Osteocyte (in vitro differentiated cells): ENCODE results near the gene CADPS2. TPM values are rescaled to one million over a fixed set of nuclear protein-coding genes. Genes with fewer than 3 reads are reported as not detected.
A peak's percentile ranks its signal among the peaks of the same experiment; 100 is the strongest.

Source experiments
- DNase-seq: peaks from one replicate; pipeline ENCODE4 v3.0.0; 2021; ENCODE audit warnings: mixed read lengths; ENCODE audit not compliant: unreplicated experiment; ENCODE audit errors: extremely low spot score
- H3K27ac Mint-ChIP-seq: one replicate; pipeline ENCODE4 v1.8.0; 2021; ENCODE audit warnings: mild to moderate bottlenecking, mixed read lengths; ENCODE audit not compliant: unreplicated experiment
- H3K27me3 Mint-ChIP-seq: one replicate; pipeline ENCODE4 v1.8.0; 2021; ENCODE audit warnings: mixed read lengths; ENCODE audit not compliant: unreplicated experiment
- H3K36me3 Mint-ChIP-seq: one replicate; pipeline ENCODE4 v1.8.0; 2021; ENCODE audit warnings: mixed read lengths; ENCODE audit not compliant: unreplicated experiment
- H3K4me1 Mint-ChIP-seq: one replicate; pipeline ENCODE4 v1.8.0; 2021; ENCODE audit warnings: mixed read lengths; ENCODE audit not compliant: unreplicated experiment
- H3K4me3 Mint-ChIP-seq: one replicate; pipeline ENCODE4 v1.8.0; 2021; ENCODE audit warnings: mild to moderate bottlenecking, moderate library complexity, mixed read lengths; ENCODE audit not compliant: unreplicated experiment
- H3K9me3 Mint-ChIP-seq: one replicate; pipeline ENCODE4 v1.8.0; 2021; ENCODE audit warnings: mixed read lengths; ENCODE audit not compliant: unreplicated experiment
- CTCF ChIP-seq: fragments of 200-600 bp; sonication (generic); IDR thresholded peaks from 2 replicates; pipeline ENCODE4 v1.5.0; 2021; ENCODE audit warnings: antibody characterized with exemption, mild to moderate bottlenecking, moderate library complexity
- total RNA-seq: library from RNA; stranded (reverse); gene quantifications from 2 replicates; pipeline ENCODE4 v1.2.1, GENCODE V29; 2021

Gene CADPS2
- total RNA-seq, 1 donor from 2014 or later, result 0.81 TPM

- Mint-ChIP-seq H3K9me3 (no peaks in the 10 kb centered on the region), H3K36me3 (no peaks in the 10 kb centered on the region), H3K4me3 (no peak overlapping the region), H3K27me3 (peaks cover 3% of the 10 kb centered on the region), H3K4me1 (no peaks in the 10 kb centered on the region), H3K27ac (no peak overlapping the region)
- no peak for DNase-seq
- no peak for TF ChIP-seq CTCF
Measured at GRCh38 chr7:122337011-122337410, 549.2 kb downstream of the CADPS2 start.

GRCh38 chr7:122329145-122329802 is 557.0 kb downstream of the CADPS2 start:
- TF ChIP-seq CTCF, result no peak
- no peaks in the 10 kb centered on the region for H3K4me1 Mint-ChIP-seq
- H3K36me3 Mint-ChIP-seq, result no peaks in the 10 kb centered on the region
- DNase-seq, result no peak
- H3K27me3 Mint-ChIP-seq, result peaks cover 31% of the 10 kb centered on the region
- no peaks in the 10 kb centered on the region for H3K9me3 Mint-ChIP-seq
- H3K27ac Mint-ChIP-seq, result no peak overlapping the region
- no peak overlapping the region for H3K4me3 Mint-ChIP-seq

GRCh38 chr7:122327969-122328368 is 558.3 kb downstream of the CADPS2 start:
- Mint-ChIP-seq H3K9me3 (no peaks in the 10 kb centered on the region), H3K4me1 (no peaks in the 10 kb centered on the region), H3K36me3 (no peaks in the 10 kb centered on the region), H3K4me3 (no peak overlapping the region), H3K27me3 (peaks cover 31% of the 10 kb centered on the region), H3K27ac (no peak overlapping the region)
- DNase-seq, result no peak
- no peak for TF ChIP-seq CTCF

- Mint-ChIP-seq H3K4me3 (peak overlapping the region; percentile 22), H3K4me1 (no peaks in the 10 kb centered on the region), H3K27ac (no peak overlapping the region), H3K9me3 (peaks cover 6% of the 10 kb centered on the region), H3K27me3 (peaks cover 87% of the 10 kb centered on the region), H3K36me3 (no peaks in the 10 kb centered on the region)
- TF ChIP-seq CTCF, result no peak
- DNase-seq, result no peak
Measured at GRCh38 chr7:122316467-122317388, 569.5 kb downstream of the CADPS2 start.
